Trophoblast cell (in vitro differentiated cells and primary cell): ENCODE results near the gene MSL1.

Experiments used
- DNase-seq, 2 donors: peaks; one replicate each; pipeline ENCODE4 v3.0.0-alpha.2; 2016
- H2AFZ ChIP-seq: 2 replicates; pipeline ENCODE4 v1.6.1; 2013; ENCODE audit warnings: low read length, moderate library complexity, mild to moderate bottlenecking; ENCODE audit not compliant: insufficient read depth, poor library complexity
- H2AK5ac ChIP-seq: 2 replicates; pipeline ENCODE4 v1.6.1; 2013; ENCODE audit warnings: mild to moderate bottlenecking, low read length
- H2BK120ac ChIP-seq: 2 replicates; pipeline ENCODE4 v1.6.1; 2013; ENCODE audit warnings: low read length, mild to moderate bottlenecking, moderate library complexity; ENCODE audit not compliant: insufficient read depth, poor library complexity
- H2BK12ac ChIP-seq: 2 replicates; pipeline ENCODE4 v1.6.1; 2013; ENCODE audit warnings: mild to moderate bottlenecking, low read length, moderate library complexity
- H2BK5ac ChIP-seq: 2 replicates; pipeline ENCODE4 v1.6.1; 2013; ENCODE audit warnings: low read length, low read depth, moderate library complexity, mild to moderate bottlenecking; ENCODE audit not compliant: poor library complexity
- H3K14ac ChIP-seq: 2 replicates; pipeline ENCODE4 v1.6.1; 2013; ENCODE audit warnings: mild to moderate bottlenecking, low read length
- H3K18ac ChIP-seq: 2 replicates; pipeline ENCODE4 v1.6.1; 2013; ENCODE audit warnings: mild to moderate bottlenecking, low read length
- H3K23ac ChIP-seq: 2 replicates; pipeline ENCODE4 v1.6.1; 2013; ENCODE audit warnings: low read length
- H3K27ac ChIP-seq: 2 replicates; pipeline ENCODE4 v1.5.1; 2013; ENCODE audit warnings: low read depth, mild to moderate bottlenecking, inconsistent platforms, low read length, moderate library complexity
- H3K27me3 ChIP-seq: 2 replicates; pipeline ENCODE4 v1.6.1; 2013; ENCODE audit warnings: inconsistent platforms, mild to moderate bottlenecking, low read length, moderate library complexity; ENCODE audit not compliant: insufficient read depth
- H3K36me3 ChIP-seq, 2 experiments: 1 replicate in 1 of 2; 2 replicates in 1 of 2; pipeline ENCODE4 v1.6.1; 2013; ENCODE audit warnings: low read length in 2 of 2, mild to moderate bottlenecking in 2 of 2, moderate library complexity in 1 of 2; ENCODE audit not compliant: insufficient read depth in 2 of 2, control insufficient read depth in 1 of 2
- H3K4ac ChIP-seq: 2 replicates; pipeline ENCODE4 v1.6.1; 2013; ENCODE audit warnings: low read depth, mild to moderate bottlenecking, low read length, moderate library complexity
- H3K4me1 ChIP-seq, 2 experiments: 1 replicate in 1 of 2; 2 replicates in 1 of 2; pipeline ENCODE4 v1.6.1; 2013; ENCODE audit warnings: low read length in 2 of 2, mild to moderate bottlenecking in 2 of 2, moderate library complexity in 1 of 2; ENCODE audit not compliant: insufficient read depth in 2 of 2, control insufficient read depth in 1 of 2
- H3K4me2 ChIP-seq: 2 replicates; pipeline ENCODE4 v1.6.1; 2013; ENCODE audit warnings: inconsistent platforms, mild to moderate bottlenecking, low read length, moderate library complexity
- H3K4me3 ChIP-seq: 2 replicates; pipeline ENCODE4 v1.5.1; 2013; ENCODE audit warnings: mild to moderate bottlenecking, low read depth, low read length, inconsistent platforms
- H3K79me1 ChIP-seq: one replicate; pipeline ENCODE4 v1.6.1; 2013; ENCODE audit warnings: low read length
- H3K79me2 ChIP-seq: 2 replicates; pipeline ENCODE4 v1.6.1; 2013; ENCODE audit warnings: low read length, mild to moderate bottlenecking; ENCODE audit not compliant: control insufficient read depth, insufficient read depth, poor library complexity
- H3K9ac ChIP-seq: 2 replicates; pipeline ENCODE4 v1.6.1; 2013; ENCODE audit warnings: mild to moderate bottlenecking, low read length
- H3K9me3 ChIP-seq: 2 replicates; pipeline ENCODE4 v1.6.1; 2013; ENCODE audit warnings: low read depth, mild to moderate bottlenecking, control low read depth, inconsistent platforms, low read length; ENCODE audit not compliant: insufficient read depth
- H4K12ac ChIP-seq: 2 replicates; pipeline ENCODE4 v1.6.1; 2013; ENCODE audit warnings: low read depth, mild to moderate bottlenecking, low read length, moderate library complexity
- H4K8ac ChIP-seq: 2 replicates; pipeline ENCODE4 v1.6.1; 2013; ENCODE audit warnings: low read depth, mild to moderate bottlenecking, low read length, moderate library complexity
- H4K91ac ChIP-seq: one replicate; pipeline ENCODE4 v1.6.1; 2013; ENCODE audit warnings: low read depth, mild to moderate bottlenecking, low read length, moderate library complexity
- WGBS: extraction: QIAGEN DNeasy Blood & Tissue Kit; methylation state at CpG from one replicate; pipeline ENCODE4 v1.1.7; 2013; ENCODE audit warnings: missing lambda C conversion rate; ENCODE audit not compliant: insufficient read length, insufficient coverage; ENCODE audit errors: extremely low coverage; 5-methylcytosine and 5-hydroxymethylcytosine counted together

Gene MSL1

GRCh38 chr17:40111221-40112128 is 10.3 kb upstream of the MSL1 start:
- Histone ChIP-seq H3K4me3 (no peak overlapping the region), H4K12ac (peak overlapping the region; percentile 56), H3K4ac (no peak overlapping the region), H3K36me3 (no peaks in the 10 kb centered on the region), H3K27ac (peak overlapping the region; percentile 23), H2BK120ac (peak overlapping the region; percentile 57), H3K79me2 (no peaks in the 10 kb centered on the region), H3K23ac (no peak overlapping the region), H2AFZ (peak overlapping the region; percentile 24), H3K79me1 (peaks cover 21% of the 10 kb centered on the region), H3K27me3 (no peaks in the 10 kb centered on the region), H2BK12ac (peak overlapping the region; percentile 35), H3K9me3 (peaks cover 1% of the 10 kb centered on the region), H3K14ac (peak overlapping the region; percentile 22), H4K8ac (peak overlapping the region; percentile 61), H4K91ac (peak overlapping the region; percentile 20), H3K9ac (no peak overlapping the region), H3K4me1 (peaks cover 27 to 37% of the 10 kb centered on the region in 2 experiments), H2BK5ac (no peak overlapping the region), H3K4me2 (peak overlapping the region; percentile 42), H2AK5ac (peak overlapping the region; percentile 41), H3K18ac (peak overlapping the region; percentile 34)
- DNase-seq: peak; percentile 75 to 86
- no CpG with 5 or more reads among the region's 12 CpGs for WGBS

GRCh38 chr17:40112191-40112711 is 9.5 kb upstream of the MSL1 start:
- Histone ChIP-seq H4K91ac (peak overlapping the region; percentile 61), H2BK5ac (no peak overlapping the region), H4K12ac (no peak overlapping the region), H3K36me3 (no peaks in the 10 kb centered on the region), H2BK12ac (peak overlapping the region; percentile 91), H4K8ac (no peak overlapping the region), H2BK120ac (no peak overlapping the region), H3K79me1 (peaks cover 21% of the 10 kb centered on the region), H3K14ac (no peak overlapping the region), H2AK5ac (peak overlapping the region; percentile 60), H3K4me1 (peaks cover 27 to 37% of the 10 kb centered on the region in 2 experiments), H2AFZ (no peak overlapping the region), H3K27ac (no peak overlapping the region), H3K9me3 (peaks cover 1% of the 10 kb centered on the region), H3K27me3 (no peaks in the 10 kb centered on the region), H3K4me3 (no peak overlapping the region), H3K18ac (no peak overlapping the region), H3K4ac (peak overlapping the region; percentile 12), H3K9ac (no peak overlapping the region), H3K79me2 (no peaks in the 10 kb centered on the region), H3K4me2 (no peak overlapping the region), H3K23ac (no peak overlapping the region)
- no peak for DNase-seq
- WGBS: no CpG with 5 or more reads among the region's 2 CpGs

GRCh38 chr17:40112718-40113109 is 9.1 kb upstream of the MSL1 start:
- H3K27ac ChIP-seq: no peak overlapping the region

GRCh38 chr17:40113110-40113906 is 8.5 kb upstream of the MSL1 start:
- H3K27me3 ChIP-seq: no peaks in the 10 kb centered on the region
- H3K18ac ChIP-seq: peak overlapping the region; percentile 44
- H2BK5ac ChIP-seq: peak overlapping the region; percentile 86
- peak overlapping the region; percentile 30 for H2AFZ ChIP-seq
- H3K4me2 ChIP-seq: peak overlapping the region; percentile 60
- peaks cover 23 to 32% of the 10 kb centered on the region in 2 experiments for H3K4me1 ChIP-seq
- H3K36me3 ChIP-seq: no peaks in the 10 kb centered on the region
- no CpG with 5 or more reads among the region's 17 CpGs for WGBS
- peak; percentile 92 to 97 for DNase-seq
- no peak overlapping the region for H2AK5ac ChIP-seq
- peak overlapping the region; percentile 21 for H2BK12ac ChIP-seq
- H4K8ac ChIP-seq: peak overlapping the region; percentile 73
- H3K23ac ChIP-seq: no peak overlapping the region
- peaks cover 1% of the 10 kb centered on the region for H3K9me3 ChIP-seq
- peak overlapping the region; percentile 78 for H4K91ac ChIP-seq
- peak overlapping the region; percentile 94 for H3K27ac ChIP-seq
- peak overlapping the region; percentile 17 for H3K4me3 ChIP-seq
- H3K79me1 ChIP-seq: peaks cover 15% of the 10 kb centered on the region
- H4K12ac ChIP-seq: peak overlapping the region; percentile 37
- H2BK120ac ChIP-seq: peak overlapping the region; percentile 59
- peak overlapping the region; percentile 23 for H3K9ac ChIP-seq
- peak overlapping the region; percentile 28 for H3K4ac ChIP-seq
- H3K79me2 ChIP-seq: no peaks in the 10 kb centered on the region
- H3K14ac ChIP-seq: peak overlapping the region; percentile 45

More at GRCh38 chr17:40112718-40113109, 9.1 kb upstream of the MSL1 start:
- Histone ChIP-seq H3K23ac (no peak overlapping the region), H3K9me3 (peaks cover 1% of the 10 kb centered on the region), H3K36me3 (no peaks in the 10 kb centered on the region), H2AK5ac (peak overlapping the region; percentile 71), H3K4me1 (peaks cover 27 to 35% of the 10 kb centered on the region in 2 experiments), H3K9ac (no peak overlapping the region), H2AFZ (peak overlapping the region; percentile 72), H3K4me3 (no peak overlapping the region), H3K27me3 (no peaks in the 10 kb centered on the region), H4K8ac (peak overlapping the region; percentile 25), H3K14ac (no peak overlapping the region), H4K12ac (no peak overlapping the region), H4K91ac (peak overlapping the region; percentile 61), H3K4ac (no peak overlapping the region), H3K79me1 (peaks cover 21% of the 10 kb centered on the region), H2BK12ac (peak overlapping the region; percentile 91), H3K4me2 (no peak overlapping the region), H3K79me2 (no peaks in the 10 kb centered on the region), H2BK120ac (peak overlapping the region; percentile 64), H3K18ac (no peak overlapping the region), H2BK5ac (no peak overlapping the region)
- no CpG with 5 or more reads among the region's 4 CpGs for WGBS
- DNase-seq: no peak
